CD4-positive, alpha-beta T cell treated with Interleukin-1 beta for 1 hour (primary cell): ENCODE results near the gene NXN.
"Not testable (repeated sequence)": the region's sequence is repeated elsewhere in the genome, so short reads cannot be mapped to it uniquely, and the experiment has no call there.

Experiments
- DNase-seq, 2 donors: peaks; one replicate each; pipeline ENCODE4 v3.0.0-alpha.2; 2020 to 2022

Gene NXN

GRCh38 chr17:978103-979093 lies 1.2 kb downstream of the NXN start:
- DNase-seq: no peak

DNA sequence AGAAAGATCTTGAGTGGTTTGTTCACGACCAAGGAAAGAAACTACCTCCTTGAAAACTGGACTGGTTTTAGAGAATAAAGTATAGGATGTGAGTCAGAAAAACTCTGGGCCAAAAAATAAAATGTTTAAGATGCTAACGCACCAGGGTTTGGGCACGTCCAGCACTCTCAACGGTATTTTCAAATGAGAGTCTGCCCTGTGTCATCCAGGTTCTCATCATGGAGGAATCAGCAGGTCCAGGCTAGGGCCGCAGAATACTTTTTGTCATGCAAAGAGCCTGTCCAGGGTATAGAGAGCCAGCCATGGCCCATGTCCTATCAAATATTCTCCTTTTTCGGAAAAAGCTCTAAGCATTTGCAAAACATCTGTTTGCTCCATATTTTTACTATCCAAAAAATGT lies 2.4 kb downstream of the NXN start:
- DNase-seq: no peak

GRCh38 chr17:976312-976711 lies 3.3 kb downstream of the NXN start:
- no peak for DNase-seq

DNA sequence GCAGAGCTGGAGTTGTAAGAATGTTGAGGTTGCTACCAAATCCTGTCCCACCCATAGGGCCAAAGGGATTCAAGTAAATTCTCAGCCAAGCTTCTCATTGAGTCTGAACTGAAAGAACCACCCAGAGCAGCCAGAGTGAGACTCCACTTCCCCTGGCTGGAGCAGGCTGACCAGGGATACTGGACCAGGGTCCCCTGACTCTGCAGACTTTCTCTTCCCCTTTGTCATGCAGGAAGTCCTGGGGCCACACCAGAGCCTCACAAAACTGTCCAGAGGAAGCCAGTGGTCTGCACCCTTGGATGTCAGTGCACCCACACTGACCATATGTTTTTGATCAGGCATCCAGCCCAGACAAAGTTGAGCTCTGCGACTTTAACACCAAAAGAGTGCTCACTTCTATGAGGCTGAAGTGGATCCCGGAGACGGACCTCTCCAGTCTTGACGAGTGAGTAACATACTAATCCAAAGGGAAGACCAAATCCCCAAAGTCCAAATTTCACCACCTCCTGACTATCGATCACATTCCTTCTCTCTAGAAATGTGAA lies 4.1 kb downstream of the NXN start:
- no peak for DNase-seq

DNA sequence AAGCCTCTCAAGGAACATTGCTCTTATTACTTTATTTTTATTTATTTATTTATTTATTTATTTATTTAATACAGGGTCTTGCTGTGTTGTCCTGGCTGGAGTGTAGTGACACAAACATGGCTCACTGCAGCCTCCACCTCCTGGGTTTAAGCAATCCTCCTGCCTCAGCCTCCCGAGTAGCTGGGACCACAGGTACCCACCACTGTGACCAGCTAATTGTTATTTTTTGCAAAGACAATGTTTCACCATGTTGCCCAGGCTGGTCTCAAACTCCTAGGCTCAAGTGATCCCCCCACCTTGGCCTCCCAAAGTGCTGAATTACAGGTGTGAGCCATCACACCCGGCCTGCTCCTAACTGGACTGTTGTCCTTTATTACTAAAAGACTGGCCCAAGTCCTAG lies 4.8 kb downstream of the NXN start:
- not testable (repeated sequence) for DNase-seq

DNA sequence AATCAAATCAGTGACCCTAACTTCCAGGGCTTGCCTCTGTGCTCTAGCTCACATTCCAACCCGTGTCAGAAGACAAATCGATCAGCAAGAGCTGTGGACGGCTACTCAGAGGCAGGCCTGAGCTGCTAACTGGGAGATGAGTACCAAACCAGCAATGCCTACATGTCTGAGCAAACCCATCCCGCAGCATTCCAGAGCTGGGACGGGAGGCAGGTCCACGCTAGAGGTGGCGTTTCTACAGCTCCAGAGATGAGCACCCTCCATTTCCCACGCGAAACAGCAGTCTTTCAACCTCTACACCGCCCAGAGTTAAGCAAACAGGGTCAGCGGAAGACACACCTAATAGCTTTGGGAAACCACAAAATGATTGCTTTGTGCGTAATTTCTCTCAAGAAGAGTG lies 6.5 kb downstream of the NXN start:
- DNase-seq: no peak

GRCh38 chr17:971861-972260 lies 7.7 kb downstream of the NXN start:
- DNase-seq: not testable (repeated sequence)

GRCh38 chr17:970364-970763 lies 9.2 kb downstream of the NXN start:
- DNase-seq: no peak

DNA sequence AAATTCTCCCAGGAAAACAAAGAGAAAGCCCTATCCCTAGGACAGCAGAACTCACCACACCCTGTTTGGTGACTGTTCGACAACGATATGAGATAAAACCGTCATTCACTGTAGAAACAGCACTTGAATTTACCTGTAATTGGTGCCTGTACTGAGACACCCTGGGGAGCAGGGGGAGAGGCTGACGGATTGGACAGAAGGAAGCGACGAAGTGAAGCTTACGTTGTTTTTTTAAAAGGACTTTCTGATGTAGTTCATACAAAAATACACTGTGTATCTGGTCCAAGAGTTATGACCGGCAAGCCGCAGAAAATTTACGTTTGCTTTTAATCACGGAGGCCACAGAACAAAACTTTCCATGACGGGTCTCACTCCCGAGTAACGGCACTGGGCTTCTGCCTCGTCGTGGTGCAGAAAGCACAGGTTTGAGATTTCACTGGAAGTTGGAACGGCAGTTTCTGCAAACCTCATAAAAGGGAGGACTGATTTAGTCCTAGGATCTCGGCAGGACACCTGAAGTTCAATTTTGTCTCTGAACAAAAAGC lies 9.7 kb downstream of the NXN start:
- no peak for DNase-seq

DNA sequence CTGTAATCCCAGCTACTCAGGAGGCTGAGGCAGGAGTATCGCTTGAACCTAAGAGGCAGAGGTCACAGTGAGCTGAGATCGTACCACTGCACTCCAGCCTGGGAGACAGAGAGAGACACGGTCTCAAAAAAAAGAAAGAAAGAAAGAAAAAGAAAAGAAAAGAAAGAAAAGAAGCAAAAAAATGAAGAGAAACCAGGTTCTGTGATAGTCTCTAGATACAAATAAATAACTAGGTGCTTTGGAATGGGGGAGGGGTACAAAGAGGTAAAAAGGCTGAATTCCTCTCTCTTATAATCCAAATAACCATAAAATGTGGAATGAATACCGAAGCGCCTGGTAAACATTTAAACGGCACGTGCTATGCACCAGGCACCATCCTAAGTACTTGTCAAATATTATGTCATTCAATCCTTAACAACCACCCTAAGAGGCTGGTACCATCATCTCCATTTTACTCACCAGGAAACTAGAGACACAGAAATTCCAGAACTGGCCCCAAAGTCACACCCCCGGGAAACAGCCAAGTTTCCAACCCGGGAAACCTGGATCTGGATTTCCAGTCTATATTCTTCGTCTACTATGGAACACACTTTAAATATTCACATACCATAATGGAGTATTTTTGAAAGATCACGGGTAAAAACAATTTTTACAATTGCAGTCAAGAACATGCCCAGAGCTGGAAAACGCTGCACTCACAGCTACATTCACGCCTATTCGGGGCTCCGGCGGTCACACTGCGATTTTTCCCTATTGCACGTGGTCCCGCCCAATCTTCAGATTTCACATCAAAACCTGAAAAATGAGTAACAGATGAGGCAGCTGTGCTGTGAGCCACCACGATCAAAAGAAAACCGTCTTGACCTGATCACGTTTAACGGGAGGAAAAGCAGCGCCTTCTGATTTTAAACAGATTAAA lies 10.5 kb downstream of the NXN start:
- no peak for DNase-seq

DNA sequence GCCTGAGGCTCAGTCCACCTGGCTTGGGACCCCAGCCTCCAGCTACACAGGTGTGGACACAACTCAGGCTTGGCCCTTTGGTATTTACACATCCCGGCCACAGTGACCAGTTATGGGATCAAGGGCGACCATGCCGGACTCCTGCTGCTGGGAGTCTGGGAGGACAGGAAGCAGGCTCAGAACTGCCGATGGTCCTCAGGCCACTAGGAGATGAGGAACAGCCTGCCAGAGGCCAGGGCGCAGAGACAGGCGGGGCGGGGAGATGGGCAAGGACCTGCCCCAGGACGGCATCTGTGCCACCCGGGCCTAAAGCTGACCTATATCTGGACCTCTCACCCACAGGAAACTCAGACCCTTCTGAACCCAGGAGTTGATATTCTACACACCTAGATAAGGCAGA lies 12.5 kb downstream of the NXN start:
- no peak for DNase-seq

GRCh38 chr17:965311-965989 lies 14.1 kb downstream of the NXN start:
- no peak for DNase-seq

GRCh38 chr17:964876-965275 lies 14.7 kb downstream of the NXN start:
- DNase-seq: no peak

- no peak for DNase-seq
Measured at GRCh38 chr17:962670-963069, 16.9 kb downstream of the NXN start.

DNA sequence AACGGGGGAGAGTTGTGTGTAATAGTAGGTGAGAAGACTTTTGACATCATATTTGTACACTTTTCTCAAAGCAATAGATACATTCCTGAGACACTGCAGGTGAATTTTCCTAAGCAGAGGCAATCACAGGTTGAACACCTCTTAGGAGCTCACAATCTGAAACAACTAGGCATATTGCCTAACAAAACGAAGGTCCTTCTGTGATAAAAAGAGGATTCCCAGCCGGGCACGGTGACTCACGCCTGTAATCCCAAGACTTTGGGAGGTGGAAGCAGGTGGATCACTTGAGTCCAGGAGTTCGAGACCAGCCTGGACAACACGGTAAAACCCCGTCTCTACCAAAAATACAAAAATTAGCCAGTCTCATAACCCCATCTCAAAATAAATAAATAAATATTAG lies 17.4 kb downstream of the NXN start:
- no peak for DNase-seq

GRCh38 chr17:958712-959451 lies 20.7 kb downstream of the NXN start:
- DNase-seq: no peak

DNA sequence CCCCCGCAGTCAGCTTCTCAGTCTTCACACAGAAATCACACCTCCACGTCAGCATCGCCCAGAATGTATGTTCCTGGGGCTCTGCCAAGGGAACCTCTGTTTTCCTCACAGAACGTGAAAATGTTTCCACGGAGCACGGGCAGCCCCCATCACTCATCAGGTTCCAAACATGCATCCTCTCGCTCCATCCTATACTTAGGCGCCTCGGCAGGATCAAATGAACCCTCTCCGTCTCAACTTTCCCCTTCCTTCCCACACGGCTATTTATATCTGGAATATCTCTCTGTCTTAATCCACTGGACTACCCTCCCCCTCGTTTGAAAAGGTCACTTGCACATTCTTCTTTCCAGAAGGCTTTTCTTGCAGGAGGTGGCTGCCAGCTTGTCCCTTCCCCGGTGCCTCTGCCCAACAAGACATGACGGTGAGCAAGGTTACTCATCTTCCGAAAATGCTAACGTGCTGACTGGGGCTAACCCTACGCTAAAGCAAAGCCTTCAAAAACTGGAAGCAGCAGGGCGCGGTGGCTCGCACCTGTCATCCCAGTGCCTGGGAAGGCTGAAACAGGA lies 21.6 kb downstream of the NXN start:
- no peak for DNase-seq

DNA sequence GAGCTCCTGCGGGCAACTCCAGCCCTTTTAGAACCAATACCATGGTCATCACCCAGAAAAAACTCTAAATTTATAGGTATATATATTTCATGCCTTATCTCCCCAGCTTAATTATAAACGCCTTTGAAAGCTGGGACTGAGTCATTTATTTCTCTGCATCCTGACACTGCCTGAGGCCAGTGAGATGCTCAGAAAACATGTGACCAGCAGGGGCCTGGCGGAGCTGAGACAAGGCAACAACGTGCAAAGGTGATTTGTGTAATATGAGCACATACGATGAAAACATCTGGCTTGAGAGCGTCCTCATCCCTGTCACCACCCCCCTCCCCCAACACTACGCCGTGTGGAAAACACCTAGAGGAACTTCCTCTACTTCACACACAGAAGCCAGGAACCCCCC lies 22.7 kb downstream of the NXN start:
- DNase-seq: no peak

DNA sequence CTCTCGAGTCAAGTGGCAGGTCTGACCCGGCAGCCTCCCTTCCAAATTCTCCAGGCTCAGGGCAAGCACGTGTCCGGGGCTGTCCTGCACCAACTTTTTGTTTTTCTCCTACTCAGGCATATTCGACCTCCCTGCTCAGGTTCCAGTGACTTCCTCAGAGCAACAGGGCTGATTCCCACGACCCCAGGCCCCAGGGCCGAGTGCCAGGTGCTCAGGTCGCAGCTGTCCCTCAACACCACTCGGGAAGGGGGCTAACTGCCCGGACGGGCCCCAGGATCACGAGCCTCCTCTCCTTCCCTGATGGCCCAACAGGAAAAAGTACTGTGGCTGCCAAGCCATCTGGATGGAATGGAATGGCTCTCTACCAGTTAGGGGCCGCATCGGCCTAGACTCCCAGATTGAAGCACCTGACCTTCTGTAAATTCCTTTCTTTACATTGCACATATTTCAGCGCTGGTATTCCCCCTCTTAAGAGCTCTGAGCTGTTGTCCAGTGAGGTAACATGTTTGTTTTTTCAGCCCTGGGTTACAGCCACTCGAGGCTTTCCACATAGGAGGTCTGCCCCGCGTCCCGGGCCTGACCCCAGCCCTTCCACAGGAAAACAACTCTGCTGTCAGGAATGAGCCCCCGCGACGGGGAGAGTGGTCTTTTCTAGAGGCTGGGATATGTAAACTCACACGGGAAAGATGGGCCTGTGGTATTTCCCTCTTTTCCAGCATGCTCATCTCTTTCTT lies 25.0 kb downstream of the NXN start:
- no peak for DNase-seq

DNA sequence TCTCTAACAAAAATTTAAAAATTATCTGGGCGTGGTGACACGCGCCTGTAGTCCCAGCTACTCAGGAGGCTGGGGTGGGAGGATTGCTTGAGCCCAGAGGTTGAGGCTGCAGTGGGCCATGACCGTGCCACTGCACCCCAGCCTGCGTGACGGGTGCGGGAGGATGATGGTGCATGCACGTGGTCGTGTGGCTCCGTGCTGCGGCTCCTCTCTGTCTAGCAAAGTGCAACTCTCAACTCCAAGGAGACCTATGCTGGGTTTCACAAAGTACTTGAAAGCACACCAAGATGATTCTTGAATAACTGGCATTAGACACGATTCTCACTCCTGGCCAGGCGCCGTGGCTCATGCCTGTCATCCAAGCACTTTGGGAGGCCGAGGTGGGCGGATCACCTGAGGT lies 25.8 kb downstream of the NXN start:
- DNase-seq: no peak

DNA sequence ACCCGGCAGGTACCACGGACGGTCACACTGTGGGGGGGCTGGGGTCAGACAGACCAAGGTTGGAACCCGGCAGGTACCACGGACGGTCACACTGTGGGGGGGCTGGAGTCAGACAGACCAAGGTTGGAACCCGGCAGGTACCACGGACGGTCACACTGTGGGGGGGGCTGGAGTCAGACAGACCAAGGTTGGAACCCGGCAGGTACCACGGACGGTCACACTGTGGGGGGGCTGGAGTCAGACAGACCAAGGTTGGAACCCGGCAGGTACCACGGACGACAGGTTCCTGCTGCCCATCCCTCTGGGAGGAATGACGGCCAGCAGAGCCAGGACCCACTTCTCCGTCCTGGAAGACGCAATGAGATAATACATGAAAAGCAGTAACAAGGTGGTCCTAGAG lies 27.0 kb downstream of the NXN start:
- DNase-seq: not testable (repeated sequence)
